NCI-H446 treated with DMSO at 0.1 percent for 48 hours (cell line): ENCODE measurements around the gene ABI3BP.

Source experiments
- DNase-seq: peaks from one replicate; lab custom pipeline; 2025; lab: John Stamatoyannopoulos, UW

The ABI3BP gene

DNA sequence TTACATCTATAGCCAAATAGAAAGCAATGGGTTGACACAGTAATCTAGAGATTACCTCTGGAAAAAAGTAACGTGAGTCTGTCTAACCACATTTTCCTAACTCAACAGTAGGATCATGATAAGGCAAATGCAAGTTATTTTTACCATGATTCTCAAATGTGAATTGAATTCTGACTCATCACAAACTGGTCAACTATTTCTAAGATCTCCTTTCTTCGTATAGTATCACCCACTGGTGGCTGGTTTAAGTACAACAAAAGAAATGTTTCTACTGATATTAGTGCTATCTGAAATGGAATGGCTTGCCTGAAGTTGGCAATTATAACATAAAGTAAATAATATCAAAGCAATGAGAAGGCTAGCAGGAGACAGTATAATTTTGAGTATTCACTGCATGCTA, 102.2 kb downstream of the ABI3BP start:
- DNase-seq = no peak

DNA sequence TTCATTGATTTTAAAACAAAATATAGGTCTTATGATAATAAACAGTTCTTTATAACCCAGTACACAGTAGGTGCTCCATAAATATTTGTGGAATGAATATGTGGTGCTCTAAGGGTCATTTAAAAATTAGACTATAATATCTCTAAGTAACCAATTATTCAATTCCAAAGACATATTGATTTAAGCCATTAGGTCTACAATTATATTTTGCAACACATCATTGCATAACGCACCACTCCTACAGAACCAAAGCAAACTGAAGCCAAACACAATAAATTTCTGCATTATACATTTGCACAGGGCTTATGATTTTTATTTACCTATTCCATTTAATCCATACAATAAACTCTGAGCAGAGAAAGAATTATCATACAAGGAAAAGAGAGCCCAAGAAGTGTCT, 104.3 kb downstream of the ABI3BP start:
- DNase-seq = no peak

DNA sequence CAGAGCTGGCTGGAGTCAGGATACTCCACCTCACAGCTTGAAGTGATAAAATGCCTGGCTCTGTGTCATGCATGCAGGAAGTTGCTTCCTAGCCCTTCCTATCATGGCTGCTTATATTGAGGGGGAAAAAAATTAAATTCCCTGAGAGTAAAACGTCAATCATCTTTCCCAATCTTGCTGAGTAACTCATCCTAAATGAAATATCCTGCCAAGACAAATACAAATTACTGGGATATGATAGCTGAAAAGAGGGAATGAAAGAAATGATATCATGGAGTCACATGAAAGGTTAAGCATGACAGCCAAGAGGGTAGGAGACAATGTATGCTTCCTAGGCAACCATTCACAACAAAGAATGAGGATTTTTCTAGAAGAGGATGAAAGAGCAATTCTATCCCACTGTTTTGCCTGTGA, 110.6 kb downstream of the ABI3BP start:
- DNase-seq = no peak

DNA sequence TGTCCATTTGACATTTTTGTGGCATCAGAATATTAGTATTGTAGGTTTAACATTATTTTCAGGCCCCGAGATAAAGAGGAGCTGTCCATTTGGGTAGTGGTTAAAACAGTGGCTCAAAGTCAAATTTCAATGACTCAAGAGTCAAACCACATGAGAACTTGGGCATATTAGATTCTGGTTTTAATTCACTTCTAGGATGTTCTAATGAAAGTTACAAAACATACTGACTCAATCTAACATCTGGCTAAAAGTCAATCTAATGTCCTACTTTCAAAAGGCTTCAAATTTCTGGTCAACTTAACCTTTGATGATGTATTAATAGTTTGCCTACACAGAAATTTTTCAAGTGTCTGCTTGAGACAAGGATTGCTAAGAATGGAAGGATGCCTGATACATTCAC, 112.4 kb downstream of the ABI3BP start:
- DNase-seq = no peak

DNA sequence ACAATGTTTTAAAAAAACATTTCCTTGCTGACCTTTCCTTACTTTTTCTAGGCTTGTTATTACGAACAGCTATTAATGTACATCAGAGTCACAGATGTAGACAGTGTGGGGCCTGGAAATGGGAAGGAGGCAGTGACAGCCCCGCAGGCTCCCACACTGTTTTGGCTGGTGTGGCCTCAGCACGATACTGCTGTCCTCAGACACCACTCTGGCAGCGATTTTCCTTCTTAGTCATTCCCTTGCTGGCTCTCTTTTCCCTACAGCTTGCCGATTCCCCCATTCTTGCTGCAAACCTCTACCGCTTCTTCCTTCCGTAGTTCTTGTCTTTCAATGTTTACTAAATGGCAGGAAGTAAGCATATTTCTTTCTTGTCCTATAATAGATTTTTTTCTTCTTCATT, 113.1 kb downstream of the ABI3BP start:
- no peak for DNase-seq

DNA sequence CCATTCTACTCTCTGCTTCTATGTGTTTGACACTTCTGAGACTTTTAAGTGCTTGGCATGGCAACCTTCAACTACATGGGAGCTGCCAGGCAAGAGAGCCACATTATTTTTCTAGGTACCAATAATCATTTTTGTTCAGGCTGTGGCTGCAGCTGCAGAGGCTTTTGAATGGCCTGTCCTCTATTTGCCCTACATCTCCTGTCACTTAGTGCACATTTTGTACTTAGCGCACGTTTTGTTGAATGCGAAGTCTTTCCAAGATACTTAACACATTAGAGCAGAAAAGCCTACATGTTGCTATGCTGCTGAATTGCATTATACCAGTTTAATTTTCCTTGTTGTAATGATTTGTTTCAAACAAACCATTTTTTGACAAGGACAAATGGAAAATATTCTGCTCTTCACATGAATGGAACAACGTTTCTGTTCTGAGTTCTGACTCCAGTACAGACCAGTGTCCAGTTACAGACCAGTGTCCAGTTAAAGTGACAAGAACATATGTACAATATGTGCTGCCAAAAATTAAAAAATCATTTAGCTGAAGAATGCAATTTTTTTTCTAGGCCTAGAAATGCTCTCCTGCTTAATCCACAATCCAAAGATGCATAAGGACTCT, 113.9 kb downstream of the ABI3BP start:
- no peak for DNase-seq

DNA sequence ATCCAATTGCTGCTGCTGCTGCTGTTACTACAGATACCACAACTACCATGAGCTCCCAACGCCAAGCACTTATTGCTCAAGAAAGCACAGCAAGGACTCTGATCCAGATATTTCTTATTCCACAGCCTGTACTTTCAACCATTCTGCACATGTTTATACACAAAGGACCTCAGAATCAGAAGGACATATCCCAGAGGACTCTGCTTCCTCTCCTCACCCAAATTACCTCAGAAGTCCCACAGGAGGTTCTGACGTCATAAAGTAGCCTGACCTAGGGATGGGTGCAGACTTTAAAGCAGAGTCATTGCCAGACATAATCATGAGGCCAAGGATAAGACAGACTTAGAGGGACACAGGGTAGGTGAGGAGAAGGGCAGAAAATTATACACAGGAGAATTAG, 115.9 kb downstream of the ABI3BP start:
- DNase-seq = no peak

DNA sequence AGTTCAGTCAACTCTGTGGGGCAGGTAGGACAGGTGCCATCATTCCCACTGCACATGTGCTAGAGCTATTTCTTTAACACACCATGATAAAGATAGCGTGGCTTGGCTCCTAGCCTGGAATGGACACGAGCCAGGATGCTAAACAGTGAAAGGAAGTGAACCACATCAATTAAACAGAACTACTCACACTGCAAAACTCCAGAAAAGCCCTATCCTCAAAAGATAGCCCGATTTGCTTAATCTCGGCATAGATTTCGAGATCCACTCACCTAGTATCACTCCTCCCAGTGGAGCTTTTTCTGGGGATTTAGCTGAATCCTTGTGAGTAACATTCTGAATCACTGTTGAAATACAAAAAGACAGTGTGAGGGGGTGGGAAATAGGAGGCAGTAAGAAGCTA, 118.0 kb downstream of the ABI3BP start:
- DNase-seq = no peak

DNA sequence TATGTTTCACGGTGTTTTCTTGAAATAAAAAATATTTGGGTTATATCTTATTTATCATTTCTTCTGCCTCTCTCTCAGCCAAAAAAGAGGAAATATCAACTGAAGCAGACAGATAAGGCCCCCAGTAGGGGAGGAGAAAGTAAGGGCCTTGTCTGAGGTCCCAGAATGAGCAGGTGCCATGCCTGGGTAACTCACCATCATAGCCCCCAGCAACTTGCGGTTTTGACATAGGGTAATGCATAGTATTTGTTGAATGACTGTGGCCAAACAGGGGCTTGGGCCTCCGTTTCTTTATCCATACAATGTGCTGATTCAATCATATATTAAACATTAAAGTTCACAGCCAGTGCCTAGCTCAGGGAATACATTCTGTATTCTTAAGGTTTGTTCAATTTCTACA, 119.6 kb downstream of the ABI3BP start:
- no peak for DNase-seq

DNA sequence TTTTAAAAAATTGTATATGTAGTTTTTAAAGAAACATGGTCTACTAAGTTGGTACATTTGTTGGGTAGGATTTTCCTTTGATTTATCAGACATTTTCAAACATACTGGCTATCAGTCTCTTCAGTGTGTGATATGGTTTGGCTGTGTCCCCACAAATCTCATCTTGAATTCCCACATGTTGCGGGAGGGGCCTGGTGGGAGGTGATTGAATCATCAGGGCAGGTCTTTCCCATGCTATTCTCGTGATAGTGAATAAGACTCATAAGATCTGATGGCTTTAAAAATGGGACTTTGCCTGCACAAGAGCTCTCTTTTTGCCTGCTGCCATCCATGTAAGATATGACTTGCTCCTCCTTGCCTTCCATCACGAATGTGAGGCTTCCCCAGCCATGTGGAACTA, 121.9 kb downstream of the ABI3BP start:
- no peak for DNase-seq

DNA sequence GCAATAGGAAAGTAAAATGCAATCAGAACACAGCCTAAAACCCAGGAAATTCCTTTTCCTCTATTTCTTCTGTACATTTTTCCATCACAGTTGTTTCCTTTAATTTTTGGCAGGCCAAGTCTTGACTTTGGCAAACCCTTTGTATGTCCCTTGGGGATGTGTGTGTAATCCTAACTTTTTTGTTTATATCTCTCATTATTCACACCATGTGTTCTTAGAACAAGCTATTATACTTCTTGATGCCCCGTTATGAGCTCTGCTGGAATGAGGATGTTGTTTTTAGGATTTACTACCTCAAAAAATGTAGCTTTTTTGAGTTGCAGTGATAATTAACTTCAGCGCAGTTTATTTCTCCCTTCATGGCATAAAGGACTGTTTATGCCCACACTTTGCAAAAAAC, 123.4 kb downstream of the ABI3BP start:
- no peak for DNase-seq

DNA sequence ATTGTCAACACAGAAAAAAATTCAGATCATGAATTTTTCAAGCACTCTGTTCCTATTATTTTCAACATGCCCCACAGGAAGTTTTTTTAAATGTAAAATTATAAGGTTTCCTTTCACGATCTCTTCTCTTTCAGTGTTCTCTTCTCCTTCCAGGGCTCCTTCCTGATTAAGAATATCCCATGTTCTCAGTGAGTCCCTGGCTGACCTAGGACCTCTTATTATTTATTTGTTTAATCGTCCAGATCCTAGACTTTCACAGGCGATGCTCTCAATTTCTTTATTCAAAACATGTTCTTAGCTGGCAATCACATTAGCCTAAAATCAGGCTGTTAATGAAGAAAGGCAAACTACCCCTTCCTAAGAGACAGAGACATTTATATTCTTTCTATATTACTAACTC, 124.3 kb downstream of the ABI3BP start:
- no peak for DNase-seq

DNA sequence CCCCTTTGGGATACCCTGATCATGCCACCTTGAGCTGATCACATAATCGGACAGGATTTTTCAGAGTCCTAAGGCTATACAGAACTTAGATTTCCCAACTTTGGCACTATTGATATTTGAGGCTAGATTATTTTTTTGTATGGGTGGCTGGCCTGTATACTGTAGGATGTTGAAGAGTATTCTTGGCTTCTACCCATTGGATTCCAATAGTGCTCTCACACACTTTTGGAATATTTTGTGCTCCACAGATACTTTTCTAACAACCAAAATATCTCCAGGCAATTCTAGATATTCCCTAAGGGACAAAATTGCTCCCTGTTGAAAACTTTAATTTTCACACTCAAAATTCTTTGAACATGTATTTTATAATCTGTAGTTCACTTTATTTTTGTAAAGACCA, 125.1 kb downstream of the ABI3BP start:
- DNase-seq = no peak

DNA sequence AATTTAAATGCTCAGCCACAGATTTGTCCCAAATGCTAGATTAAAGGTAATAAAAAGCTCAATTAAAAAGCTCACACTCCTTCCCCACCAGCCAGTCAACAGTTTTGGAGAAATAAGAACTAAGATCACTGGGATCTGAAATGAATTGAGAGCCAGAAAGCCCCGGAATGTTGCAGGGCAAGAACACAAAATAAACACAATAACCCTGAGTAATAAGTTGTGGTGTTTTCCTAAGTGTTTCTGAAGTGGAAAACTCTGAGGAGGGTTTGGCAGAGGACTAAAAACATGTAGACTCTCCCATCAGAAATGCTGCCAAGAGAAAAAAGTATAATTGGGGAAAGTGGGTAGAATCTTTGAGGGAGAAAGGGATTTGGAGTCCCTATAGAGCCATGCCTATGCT, 127.8 kb downstream of the ABI3BP start:
- DNase-seq = no peak

DNA sequence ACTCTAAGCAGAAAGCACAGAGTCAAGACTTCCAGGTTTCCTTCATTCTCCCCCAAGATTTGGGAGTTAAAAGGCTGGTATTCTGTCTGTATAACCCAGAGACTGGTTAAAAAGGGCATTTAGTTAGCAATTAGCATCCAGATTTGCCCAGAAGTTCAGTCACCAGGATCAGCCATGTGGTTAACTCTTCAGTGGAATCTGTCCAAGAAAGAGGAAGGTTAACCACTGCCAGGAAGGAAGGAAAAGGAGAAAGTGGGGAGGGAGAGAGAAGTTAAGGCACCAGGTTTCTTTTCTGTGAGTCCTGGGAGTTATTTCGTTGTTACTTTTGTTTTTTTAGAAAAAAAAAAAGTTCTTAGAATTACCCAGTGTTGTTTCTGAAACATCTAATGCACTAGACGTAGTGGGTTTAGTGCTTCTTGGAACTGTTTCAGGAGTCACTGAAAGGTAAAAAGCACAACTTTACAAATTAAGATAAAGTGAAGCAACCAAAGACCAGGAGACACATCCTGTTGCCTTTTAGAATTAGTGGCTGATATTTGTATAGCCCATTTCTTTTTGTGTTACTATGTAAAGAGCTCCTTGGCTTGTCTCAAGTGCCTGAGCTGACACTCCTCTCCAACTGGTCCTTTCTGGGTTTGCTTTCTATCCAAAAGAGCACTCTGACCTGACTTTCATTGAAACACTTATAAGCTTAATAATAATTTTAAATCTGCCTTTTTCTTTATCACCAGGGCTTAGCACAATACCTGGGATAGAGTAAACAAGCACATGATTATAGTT, 128.6 kb downstream of the ABI3BP start:
- DNase-seq = no peak

DNA sequence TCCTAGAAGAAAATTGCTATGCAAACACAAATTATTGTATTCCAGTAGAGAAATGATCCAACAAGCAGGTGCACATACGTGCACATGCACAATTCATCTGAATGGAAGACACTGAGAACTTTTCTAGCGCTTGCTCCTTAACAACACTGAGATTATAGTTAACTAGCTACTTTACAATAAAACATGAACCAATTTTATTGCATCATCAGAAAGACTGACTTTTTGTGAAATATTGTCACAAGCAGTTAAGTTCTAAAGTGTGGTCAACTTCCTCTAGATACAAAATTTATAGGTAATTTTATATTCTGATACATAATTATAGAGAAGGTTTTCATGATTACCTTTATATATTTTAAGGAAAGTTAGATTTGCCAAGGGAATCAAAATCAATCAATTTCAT, 135.4 kb downstream of the ABI3BP start:
- DNase-seq = no peak

DNA sequence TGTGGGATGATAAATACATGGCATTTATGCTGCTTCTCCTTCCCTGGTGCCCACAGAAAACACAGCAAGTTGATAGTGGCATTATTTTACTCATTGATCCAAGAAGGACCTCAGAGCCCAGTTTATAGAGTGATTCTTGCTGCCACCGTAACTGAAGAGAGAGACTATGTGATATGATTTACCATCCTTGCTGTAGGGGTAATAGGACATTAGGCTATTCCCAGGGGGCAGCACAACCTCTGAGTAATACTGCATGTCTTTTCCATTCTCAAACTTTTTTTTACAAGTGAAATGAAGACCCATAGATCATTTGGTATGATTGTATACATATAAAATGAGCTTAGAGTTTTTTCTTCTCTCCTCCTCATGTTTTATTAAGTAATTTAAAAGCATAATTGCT, 136.4 kb downstream of the ABI3BP start:
- no peak for DNase-seq

DNA sequence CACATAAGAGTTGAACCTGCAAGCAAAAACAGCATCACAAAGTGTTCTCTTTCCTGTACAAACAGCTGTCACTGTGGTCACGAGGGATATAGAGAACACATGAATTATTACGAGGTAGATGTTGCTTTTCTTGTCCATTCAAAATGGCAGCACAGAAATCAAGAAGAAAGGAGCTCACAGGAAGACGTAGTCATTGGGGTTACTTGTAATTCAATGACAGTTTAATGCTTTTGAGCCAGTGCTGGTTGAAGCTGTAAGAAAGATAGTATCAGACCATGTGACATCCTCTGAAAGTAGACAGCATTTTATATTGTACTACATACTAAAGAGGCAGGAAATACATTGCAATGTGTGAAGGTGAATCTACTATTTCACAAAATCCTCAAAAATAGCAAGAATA, 140.4 kb downstream of the ABI3BP start:
- DNase-seq = no peak

DNA sequence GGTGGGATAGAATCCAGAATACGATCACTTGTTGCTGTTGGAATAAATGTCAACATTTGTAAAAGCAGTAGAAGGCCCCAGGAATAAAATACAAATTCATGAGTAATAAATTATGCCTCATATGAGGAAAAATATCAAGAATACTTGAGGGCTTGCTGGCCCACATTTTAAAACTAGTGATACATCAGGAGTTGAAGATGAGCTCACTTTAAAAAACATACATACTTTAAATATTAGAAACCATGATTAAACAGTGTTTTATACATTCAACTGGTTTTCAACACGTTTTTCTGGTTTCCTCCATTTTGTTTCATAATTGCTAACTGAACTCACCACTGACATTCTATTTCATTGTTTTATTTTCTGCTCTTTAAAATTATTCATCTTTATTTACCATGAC, 142.5 kb downstream of the ABI3BP start:
- DNase-seq = no peak

DNA sequence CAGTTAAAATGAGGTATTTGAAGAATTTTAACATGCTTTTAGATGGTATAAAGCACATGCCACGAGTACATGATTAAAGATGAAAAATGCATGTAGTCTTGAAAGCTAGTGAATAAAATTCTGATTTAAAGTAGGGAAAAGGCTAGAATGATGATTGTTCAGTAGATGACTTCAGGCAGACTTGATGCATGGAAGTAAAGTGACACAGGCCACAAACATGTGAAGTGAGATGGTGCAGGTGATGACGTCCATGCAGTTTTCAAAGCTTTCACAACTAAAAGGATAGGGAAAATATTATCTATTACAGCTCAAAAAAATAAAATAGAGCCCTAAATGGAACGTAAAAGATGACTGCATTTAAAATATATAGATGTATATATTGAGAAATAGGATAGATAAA, 143.1 kb downstream of the ABI3BP start:
- no peak for DNase-seq

DNA sequence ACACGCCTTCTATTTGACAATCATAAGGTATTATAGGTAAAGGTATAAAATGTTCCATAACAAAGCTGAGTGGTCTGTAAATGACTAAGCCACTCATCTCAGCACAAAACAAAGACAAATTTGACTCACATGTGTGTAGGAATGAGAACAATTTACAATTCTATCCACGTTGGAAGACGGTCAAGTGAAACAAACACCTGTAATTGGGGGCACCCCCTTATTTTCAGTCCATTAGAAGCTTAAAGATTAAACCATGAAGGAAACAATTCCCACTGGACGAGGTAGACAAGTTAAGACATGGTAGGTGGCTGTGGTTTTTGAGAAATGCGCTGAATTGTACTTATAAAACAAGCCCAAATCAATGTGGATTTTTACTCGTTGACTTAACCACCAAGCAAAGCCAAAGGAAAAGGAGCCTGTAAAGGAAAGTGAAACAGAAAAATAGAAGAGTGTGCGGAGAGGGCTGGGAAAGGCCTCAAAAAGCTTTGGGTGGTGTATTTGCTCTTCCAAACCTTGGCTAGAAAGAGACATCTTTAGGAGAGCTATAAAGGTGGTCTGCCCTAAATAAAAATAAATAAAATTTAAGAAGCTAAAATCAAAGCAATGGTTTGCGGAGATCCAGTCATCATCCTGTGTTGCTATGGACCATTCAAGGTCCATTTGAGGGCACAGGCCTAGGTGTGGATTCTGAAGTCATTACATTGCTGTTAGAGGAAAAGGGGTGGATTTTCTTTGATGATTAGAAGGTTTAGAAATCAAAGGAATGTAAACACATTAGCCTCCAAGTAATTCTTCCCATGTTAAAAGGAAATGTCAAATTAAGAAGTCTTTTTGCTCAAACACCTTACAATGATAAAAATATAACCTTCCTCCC, 148.9 kb downstream of the ABI3BP start:
- no peak for DNase-seq

DNA sequence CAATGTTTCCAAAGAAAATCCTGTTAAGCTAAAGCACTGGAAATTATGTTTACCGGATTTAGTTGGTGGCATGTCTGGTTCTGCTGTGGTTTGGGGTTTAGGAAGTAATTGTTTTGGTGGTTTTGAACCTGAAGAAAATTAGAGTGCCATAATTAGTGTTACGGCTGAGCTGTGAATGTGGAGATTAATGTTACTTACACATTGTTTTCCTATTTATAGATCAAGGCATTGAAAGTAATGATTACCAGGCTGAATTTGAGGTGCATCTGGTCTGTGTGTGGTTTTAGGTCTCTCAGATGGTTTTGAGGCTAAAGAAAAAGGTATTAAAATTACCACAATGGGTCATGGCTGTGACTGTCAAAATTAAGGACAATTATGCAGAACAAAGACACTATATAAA, 155.1 kb downstream of the ABI3BP start:
- no peak for DNase-seq

DNA sequence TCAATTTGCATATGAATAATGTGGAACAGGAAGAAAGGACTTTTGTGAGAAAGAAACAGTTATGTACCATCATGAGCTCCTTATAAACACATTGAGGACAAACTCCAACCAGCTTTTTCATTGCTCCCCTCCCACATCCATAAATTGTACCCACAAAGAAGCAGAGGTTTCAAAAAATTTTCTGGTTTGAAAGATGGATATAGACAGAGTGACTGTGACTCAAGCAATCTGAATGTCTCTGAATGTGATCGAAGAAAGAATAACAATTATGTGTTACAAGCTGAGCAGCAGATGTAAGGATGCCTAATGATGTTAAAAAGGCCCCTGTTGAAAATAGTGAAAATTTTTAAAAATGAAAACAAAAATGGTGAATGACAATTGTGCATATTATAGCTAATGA, 156.6 kb downstream of the ABI3BP start:
- DNase-seq = no peak
